ENCODE data around the gene PRG2. TPM values are rescaled to one million over a fixed set of nuclear protein-coding genes. Genes with fewer than 3 reads are reported as not detected.

The PRG2 gene
- total RNA-seq, 4 donors from 2014 or later = 1.0 TPM; not detected in 3

- TF ChIP-seq CTCF (IDR thresholded peaks at IDR 0.05) = no peak
- ATAC-seq (ENCODE audit: low FRiP score) (no peak), DNase-seq (ENCODE audit: low spot score) (no peak)
Measured at GRCh38 chr11:57409321-57410100, 19.1 kb upstream of the PRG2 start.

- no peak for ATAC-seq (ENCODE audit: low FRiP score)
- TF ChIP-seq CTCF (IDR thresholded peaks at IDR 0.05) = no peak
- no peak for DNase-seq (ENCODE audit: low spot score)
Measured at GRCh38 chr11:57408771-57409170, 18.3 kb upstream of the PRG2 start.

GRCh38 chr11:57407941-57408475, 17.6 kb upstream of the PRG2 start:
- TF ChIP-seq CTCF (IDR thresholded peaks at IDR 0.05) = no peak
- ATAC-seq (ENCODE audit: low FRiP score) (no peak), DNase-seq (ENCODE audit: low spot score) (no peak)

- DNase-seq (ENCODE audit: low spot score) = no peak
- no peak for ATAC-seq (ENCODE audit: low FRiP score)
- TF ChIP-seq CTCF (IDR thresholded peaks at IDR 0.05) = no peak
Measured at GRCh38 chr11:57407010-57407920, 16.8 kb upstream of the PRG2 start.

- DNase-seq (ENCODE audit: low spot score) = no peak
- TF ChIP-seq CTCF (IDR thresholded peaks at IDR 0.05) = no peak
- peak; percentile 55 for ATAC-seq (ENCODE audit: low FRiP score)
Measured at GRCh38 chr11:57406337-57406904, 16.0 kb upstream of the PRG2 start.

GRCh38 chr11:57405271-57405860, 14.9 kb upstream of the PRG2 start:
- ATAC-seq (ENCODE audit: low FRiP score) (no peak), DNase-seq (ENCODE audit: low spot score) (no peak)
- TF ChIP-seq CTCF (IDR thresholded peaks at IDR 0.05) = no peak

Measured in omental fat pad (tissue), 4 donors.